ENCODE results near the gene SOD3. TPM values are rescaled to one million over a fixed set of nuclear protein-coding genes. Genes with fewer than 3 reads are reported as not detected.

SOD3 gene
- total and polyA plus RNA-seq, 2 of the 4 experiments (the other 2 are of a cell fraction) = 0.36 to 5.8 TPM

GRCh38 chr4:24840362-24840761, 45.0 kb downstream of the SOD3 start:
- WGBS, 2 experiments (ENCODE audit: extremely low coverage in 2 of 2, insufficient read length in 1 of 2) = 69% methylated on average over 3 of the region's 5 CpGs; no CpG with 5 or more reads in 1 of the 2 experiments
- H3K79me1 ChIP-seq (ENCODE audit: low read depth in 1 of 2, low read length in 2 of 2) = no peaks in the 10 kb centered on the region; a peak in 1 of 4 replicates
- DNase-seq (no peak), ATAC-seq (ENCODE audit: low read depth) (no peak)
- 0 out of 2 replicates have a peak, but pooled peaks cover 7% of the 10 kb centered on the region for H3K9me1 ChIP-seq (ENCODE audit: insufficient read depth, low read length)
- no peak overlapping the region for H2AFZ ChIP-seq (replicated peaks; ENCODE audit: low read length, poor library complexity)
- H2BK120ac ChIP-seq (ENCODE audit: low read depth, low read length) = no peak overlapping the region
- H2BK20ac ChIP-seq (ENCODE audit: low read depth, low read length) = no peak overlapping the region
- no peak for TF ChIP-seq ELK1 (IDR thresholded peaks at IDR 0.05; ENCODE audit: borderline replicate concordance, low read depth, low read length)
- no peak for TF ChIP-seq BHLHE40 (IDR thresholded peaks at IDR 0.05; ENCODE audit: low read depth, low read length)
- no peak for TF ChIP-seq FOS (IDR thresholded peaks at IDR 0.05; ENCODE audit: low read depth, low read length)
- TF ChIP-seq CHD1 (IDR thresholded peaks at IDR 0.05; ENCODE audit: low read depth, low read length) = no peak
- TF ChIP-seq, protein P1, sequence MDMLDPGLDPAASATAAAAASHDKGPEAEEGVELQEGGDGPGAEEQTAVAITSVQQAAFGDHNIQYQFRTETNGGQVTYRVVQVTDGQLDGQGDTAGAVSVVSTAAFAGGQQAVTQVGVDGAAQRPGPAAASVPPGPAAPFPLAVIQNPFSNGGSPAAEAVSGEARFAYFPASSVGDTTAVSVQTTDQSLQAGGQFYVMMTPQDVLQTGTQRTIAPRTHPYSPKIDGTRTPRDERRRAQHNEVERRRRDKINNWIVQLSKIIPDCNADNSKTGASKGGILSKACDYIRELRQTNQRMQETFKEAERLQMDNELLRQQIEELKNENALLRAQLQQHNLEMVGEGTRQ (IDR thresholded peaks at IDR 0.05; ENCODE audit: low read depth, low read length) = no peak
- TF ChIP-seq MAFK (IDR thresholded peaks at IDR 0.05; ENCODE audit: low read depth, low read length) = no peak
- no peak for TF ChIP-seq RCOR1 (IDR thresholded peaks at IDR 0.05; ENCODE audit: insufficient replicate concordance, low read length)
- TF ChIP-seq RAD21 (IDR thresholded peaks at IDR 0.05; ENCODE audit: low read length) = no peak
- TF ChIP-seq SMC3 (IDR thresholded peaks at IDR 0.05; ENCODE audit: low read depth, low read length) = no peak
- no peak overlapping the region for H4K5ac ChIP-seq (ENCODE audit: low read depth, low read length)
- CTCF ChIA-PET = no interaction called here
- H4K20me1 ChIP-seq (ENCODE audit: insufficient read depth, low read length) = no peaks in the 10 kb centered on the region
- no peak overlapping the region for H3K14ac ChIP-seq (replicated peaks; ENCODE audit: low read depth, low read length)
- H3K23ac ChIP-seq (ENCODE audit: low read depth, low read length) = no peak overlapping the region
- H3K18ac ChIP-seq (ENCODE audit: low read depth, low read length) = no peak overlapping the region
- no peaks in the 10 kb centered on the region for H3K27me3 ChIP-seq (ENCODE audit: control insufficient read depth, insufficient read depth, low read length)
- POLR2A ChIA-PET (ENCODE audit: unreplicated experiment) = no interaction called here
- H3K9me3 ChIP-seq (ENCODE audit: control insufficient read depth, insufficient read depth, low read length) = no peaks in the 10 kb centered on the region; the same call in 1 of the 2 replicates
- H3K4ac ChIP-seq (ENCODE audit: low read depth, low read length) = no peak overlapping the region
- in situ Hi-C loops (cut with MboI; ENCODE audit: low sequenced_read_pairs) (no loop called here), intact Hi-C loops (cut with micrococcal nuclease) (no loop called here), dilution Hi-C loops (cut with HindIII; ENCODE audit: low sequenced_read_pairs, unreplicated experiment) (no loop called here)
- H2BK15ac ChIP-seq (ENCODE audit: low read depth, low read length) = no peak overlapping the region
- H3K27ac ChIP-seq (ENCODE audit: insufficient read depth, low read length) = no peak overlapping the region
- H2AK5ac ChIP-seq (ENCODE audit: low read depth, low read length) = no peak overlapping the region
- no peak overlapping the region for H3K9ac ChIP-seq (ENCODE audit: low read depth, low read length)
- H3K4me1 ChIP-seq (ENCODE audit: control insufficient read depth, insufficient read depth, low read length) = peaks cover 2% of the 10 kb centered on the region; the same call in 1 of the 2 replicates
- H2AK9ac ChIP-seq (replicated peaks; ENCODE audit: low read depth, low read length, poor library complexity) = no peak overlapping the region
- H4K91ac ChIP-seq (ENCODE audit: insufficient read depth, low read depth, low read length) = no peak overlapping the region
- BruUV-seq (replicated peaks) = no TSS peak
- no peak overlapping the region for H4K8ac ChIP-seq (ENCODE audit: low read depth in 2 of 2, low read length in 2 of 2)
- H3K4me3 ChIP-seq (ENCODE audit: insufficient read depth, low read depth, low read length) = no peak overlapping the region
- H3K4me2 ChIP-seq (ENCODE audit: low read depth, low read length) = no peak overlapping the region
- peaks cover 4% of the 10 kb centered on the region; the same call in 1 of the 2 replicates for H3K36me3 ChIP-seq (ENCODE audit: control insufficient read depth, insufficient read depth, low read length)
- H2BK5ac ChIP-seq (ENCODE audit: low read depth, low read length, poor library complexity, severe bottlenecking) = no peak overlapping the region
- no peak overlapping the region for H3K56ac ChIP-seq (ENCODE audit: extremely low read depth, insufficient read depth, low read length)
